Panc1 (cell line): ENCODE data around the gene YIF1A. TPM values are rescaled to one million over a fixed set of nuclear protein-coding genes. Genes with fewer than 3 reads are reported as not detected.

Experiments used
- ATAC-seq: fragments of 200-7000 bp; cut with Tn5 transposase; 2 replicates; pipeline ENCODE4 v1.9.1; 2020; ENCODE audit warnings: mild to moderate bottlenecking, moderate library complexity
- BruUV-seq: library from RNA; stranded (reverse); fragments of 400-500 nt; replicated peaks from 2 replicates; lab custom pipeline; 2021; lab: Mats Ljungman, UMichigan
- CTCF ChIA-PET: fragments of 300-600 bp; sonication (Branson Sonifier 250); formaldehyde crosslinking; loops from one replicate; lab custom pipeline; 2022; ENCODE audit warnings: antibody characterized with exemption; lab: Charles Lee
- POLR2A ChIA-PET: fragments of 300-600 bp; sonication (Branson Sonifier 250); formaldehyde crosslinking; loops from one replicate; lab custom pipeline; 2022; ENCODE audit warnings: antibody characterized with exemption; lab: Charles Lee
- DNase-seq: peaks from one replicate; pipeline ENCODE4 v3.0.0-alpha.2; 2010; ENCODE audit warnings: low read depth, low spot score
- H3K27ac ChIP-seq: 2 replicates; pipeline ENCODE4 v1.5.1; 2011; ENCODE audit warnings: mild to moderate bottlenecking, low read length, inconsistent platforms
- H3K27me3 ChIP-seq: fragments of 200-500 bp; sonication (Bioruptor generic); 2 replicates; pipeline ENCODE4 v1.6.0; 2014; ENCODE audit warnings: low read length, inconsistent platforms; ENCODE audit not compliant: control insufficient read depth, insufficient read depth
- H3K36me3 ChIP-seq: fragments of 200-500 bp; sonication (Bioruptor generic); 2 replicates; pipeline ENCODE4 v1.5.1; 2014; ENCODE audit warnings: inconsistent platforms, mild to moderate bottlenecking, low read length, moderate library complexity; ENCODE audit not compliant: control insufficient read depth, insufficient read depth
- H3K4me1 ChIP-seq: 2 replicates; pipeline ENCODE4 v1.5.1; 2011; ENCODE audit warnings: inconsistent platforms, mild to moderate bottlenecking, low read length, moderate library complexity; ENCODE audit not compliant: control insufficient read depth, insufficient read depth
- H3K4me3 ChIP-seq, 2 experiments: 2 replicates each; pipeline ENCODE4 v1.5.1; 2011 to 2012; ENCODE audit warnings: low read depth in 2 of 2, low read length in 2 of 2, mild to moderate bottlenecking in 2 of 2, inconsistent platforms in 1 of 2, moderate library complexity in 1 of 2
- H3K9me3 ChIP-seq: fragments of 200-500 bp; sonication (Bioruptor generic); 2 replicates; pipeline ENCODE4 v1.5.1; 2014; ENCODE audit warnings: low read depth, mild to moderate bottlenecking, inconsistent platforms, low read length, moderate library complexity; ENCODE audit not compliant: control insufficient read depth, insufficient read depth
- POLR2AphosphoS5 ChIP-seq: IDR thresholded peaks from 2 replicates; pipeline ENCODE4 v1.6.1; 2012; ENCODE audit warnings: mild to moderate bottlenecking, low read depth, low read length, moderate library complexity
- REST ChIP-seq, 2 experiments: IDR thresholded peaks; 2 replicates each; pipeline ENCODE4 v1.6.1; 2011 to 2012; ENCODE audit warnings: low read depth in 2 of 2, control low read depth in 1 of 2, low read length in 1 of 2, mild to moderate bottlenecking in 1 of 2, moderate library complexity in 1 of 2; ENCODE audit not compliant: insufficient read depth in 1 of 2
- SIN3A ChIP-seq: IDR thresholded peaks from 2 replicates; pipeline ENCODE4 v1.6.1; 2012; ENCODE audit warnings: low read depth, mild to moderate bottlenecking, low read length, moderate library complexity, borderline replicate concordance; ENCODE audit not compliant: insufficient read depth
- TCF7L2 ChIP-seq: IDR thresholded peaks from 2 replicates; pipeline ENCODE4 v1.6.1; 2011; ENCODE audit warnings: mild to moderate bottlenecking, low read depth, low read length, inconsistent platforms
- in situ Hi-C: cut with HindIII; loops from 2 replicates; pipeline ENCODE4 v1.10.0; 2016; ENCODE audit warnings: low sequenced_read_pairs, low pct_unique_long_range_greater_than_20kb
- intact Hi-C: fragments of 100-400 bp; cut with micrococcal nuclease; formaldehyde crosslinking; loops from one replicate; pipeline ENCODE4 v1.10.0; 2022; ENCODE audit not compliant: unreplicated experiment
- total RNA-seq: library from RNA; stranded (reverse); gene quantifications from one replicate; pipeline ENCODE4 v1.2.1, GENCODE V29; 2021; ENCODE audit not compliant: unreplicated experiment
- TF ChIP-seq, protein P1 (sequence below): fragments of 450-650 bp; IDR thresholded peaks from 2 replicates; pipeline ENCODE4 v1.5.1; 2017; ENCODE audit warnings: mild to moderate bottlenecking

Gene YIF1A
- total RNA-seq, 1 experiment from 2014 or later, result 196 TPM

- H3K4me1 ChIP-seq, result peaks cover 12% of the 10 kb centered on the region
- H3K36me3 ChIP-seq, result 0 out of 2 replicates have a peak, but pooled peaks cover 6% of the 10 kb centered on the region
- intact Hi-C loops (no loop called here), in situ Hi-C loops (no loop called here)
- TF ChIP-seq, protein P1, sequence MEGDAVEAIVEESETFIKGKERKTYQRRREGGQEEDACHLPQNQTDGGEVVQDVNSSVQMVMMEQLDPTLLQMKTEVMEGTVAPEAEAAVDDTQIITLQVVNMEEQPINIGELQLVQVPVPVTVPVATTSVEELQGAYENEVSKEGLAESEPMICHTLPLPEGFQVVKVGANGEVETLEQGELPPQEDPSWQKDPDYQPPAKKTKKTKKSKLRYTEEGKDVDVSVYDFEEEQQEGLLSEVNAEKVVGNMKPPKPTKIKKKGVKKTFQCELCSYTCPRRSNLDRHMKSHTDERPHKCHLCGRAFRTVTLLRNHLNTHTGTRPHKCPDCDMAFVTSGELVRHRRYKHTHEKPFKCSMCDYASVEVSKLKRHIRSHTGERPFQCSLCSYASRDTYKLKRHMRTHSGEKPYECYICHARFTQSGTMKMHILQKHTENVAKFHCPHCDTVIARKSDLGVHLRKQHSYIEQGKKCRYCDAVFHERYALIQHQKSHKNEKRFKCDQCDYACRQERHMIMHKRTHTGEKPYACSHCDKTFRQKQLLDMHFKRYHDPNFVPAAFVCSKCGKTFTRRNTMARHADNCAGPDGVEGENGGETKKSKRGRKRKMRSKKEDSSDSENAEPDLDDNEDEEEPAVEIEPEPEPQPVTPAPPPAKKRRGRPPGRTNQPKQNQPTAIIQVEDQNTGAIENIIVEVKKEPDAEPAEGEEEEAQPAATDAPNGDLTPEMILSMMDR, result no peak
- TF ChIP-seq REST (IDR thresholded peaks at IDR 0.05; ENCODE audit: insufficient read depth in 1 of 2, low read depth in 2 of 2, low read length in 1 of 2) (peak in 1 of 2 experiments; percentile 33; a peak in 1 of 4 replicates), SIN3A (no peak), TCF7L2 (no peak), POLR2AphosphoS5 (peak; percentile 73)
- no peaks in the 10 kb centered on the region for H3K27me3 ChIP-seq
- ChIA-PET CTCF (interaction anchor here (0.6 kb wide), 1 partner anchor 1752 kb away, joined by 3 read pairs; no protein-coding TSS in a partner anchor), POLR2A (no interaction called here)
- H3K4me3 ChIP-seq, result peak overlapping the region; percentile 88 to 90
- H3K27ac ChIP-seq, result peak overlapping the region; percentile 86
- no TSS peak for BruUV-seq
- H3K9me3 ChIP-seq, result no peaks in the 10 kb centered on the region
- ATAC-seq, result peak; percentile 83
- DNase-seq, result peak; percentile 53
Measured at GRCh38 chr11:66267379-66268243, 21.3 kb downstream of the YIF1A start.

GRCh38 chr11:66267039-66267378, 21.9 kb downstream of the YIF1A start:
- Histone ChIP-seq H3K9me3 (no peaks in the 10 kb centered on the region), H3K36me3 (0 out of 2 replicates have a peak, but pooled peaks cover 5% of the 10 kb centered on the region), H3K4me3 (peak overlapping the region; percentile 88 to 90), H3K27ac (peak overlapping the region; percentile 78), H3K27me3 (no peaks in the 10 kb centered on the region), H3K4me1 (peaks cover 12% of the 10 kb centered on the region)
- intact Hi-C loops, result no loop called here
- DNase-seq (no peak), ATAC-seq (peak; percentile 42)
- CTCF ChIA-PET, result no interaction called here
- in situ Hi-C loops, result no loop called here
- 0 out of 2 replicates have a peak, but pooled peaks have one; percentile 2 for TF ChIP-seq SIN3A
- no peak for TF ChIP-seq TCF7L2
- POLR2A ChIA-PET, result no interaction called here
- BruUV-seq, result no TSS peak
